WTC11 (cell line): ENCODE results near the gene HBM. TPM values are rescaled to one million over a fixed set of nuclear protein-coding genes. Genes with fewer than 3 reads are reported as not detected.

Experiments
- ATAC-seq: fragments of 200-7000 bp; cut with Tn5 transposase; 2 replicates; pipeline ENCODE4 v1.10.0; 2021; ENCODE audit warnings: mild to moderate bottlenecking, moderate library complexity
- CTCF ChIA-PET: fragments of 300-600 bp; sonication (Branson Sonifier 250); formaldehyde crosslinking; loops from one replicate; lab custom pipeline; 2021; ENCODE audit warnings: antibody characterized with exemption; lab: Charles Lee
- POLR2A ChIA-PET: fragments of 350-600 bp; sonication (Branson Sonifier 250); formaldehyde crosslinking; loops from one replicate; lab custom pipeline; 2021; ENCODE audit warnings: antibody characterized with exemption; lab: Charles Lee
- DNase-seq: peaks from one replicate; pipeline ENCODE4 v3.0.0; 2021; ENCODE audit warnings: low spot score
- H3K27ac Mint-ChIP-seq: 2 replicates; pipeline ENCODE4 v1.8.0; 2021; ENCODE audit warnings: mixed read lengths
- H3K27me3 Mint-ChIP-seq: 2 replicates; pipeline ENCODE4 v1.8.0; 2021; ENCODE audit warnings: low read depth, mild to moderate bottlenecking, moderate library complexity, mixed read lengths
- H3K36me3 Mint-ChIP-seq: 2 replicates; pipeline ENCODE4 v1.8.0; 2021; ENCODE audit warnings: mixed read lengths
- H3K4me1 Mint-ChIP-seq: 2 replicates; pipeline ENCODE4 v1.8.0; 2022; ENCODE audit warnings: mixed read lengths
- H3K4me3 Mint-ChIP-seq: 2 replicates; pipeline ENCODE4 v1.8.0; 2021; ENCODE audit warnings: mild to moderate bottlenecking, moderate library complexity, mixed read lengths
- H3K9me3 Mint-ChIP-seq: 2 replicates; pipeline ENCODE4 v1.8.0; 2021; ENCODE audit warnings: mixed read lengths
- ATF1 ChIP-seq: sonication (generic); formaldehyde crosslinking; IDR thresholded peaks from 2 replicates; pipeline ENCODE4 v1.8.1; 2023; ENCODE audit warnings: mild to moderate bottlenecking, moderate library complexity, missing genetic modification reagents
- ELF4 ChIP-seq: sonication (generic); formaldehyde crosslinking; IDR thresholded peaks from 2 replicates; pipeline ENCODE4 v1.8.1; 2022; ENCODE audit warnings: low read depth, mild to moderate bottlenecking, moderate library complexity, missing genetic modification reagents
- HMGA2 ChIP-seq: fragments of 250-450 bp; sonication (Bioruptor Pico); IDR thresholded peaks from 2 replicates; pipeline ENCODE4 v1.4.0; 2021; ENCODE audit warnings: mild to moderate bottlenecking, moderate library complexity
- JUN ChIP-seq: sonication (generic); formaldehyde crosslinking; IDR thresholded peaks from 2 replicates; pipeline ENCODE4 v1.8.0; 2023; ENCODE audit warnings: mild to moderate bottlenecking, missing genetic modification reagents
- MXD4 ChIP-seq: fragments of 250-450 bp; sonication (Bioruptor Pico); IDR thresholded peaks from 2 replicates; pipeline ENCODE4 v1.8.0; 2021; ENCODE audit warnings: mild to moderate bottlenecking, moderate library complexity, borderline replicate concordance
- NFATC4 ChIP-seq: fragments of 250-450 bp; sonication (Bioruptor Pico); IDR thresholded peaks from 2 replicates; pipeline ENCODE4 v1.9.0; 2021; ENCODE audit warnings: mild to moderate bottlenecking
- NR2C2 ChIP-seq: sonication (generic); formaldehyde crosslinking; IDR thresholded peaks from 2 replicates; pipeline ENCODE4 v1.8.0; 2022; ENCODE audit warnings: mild to moderate bottlenecking, missing genetic modification reagents
- PRRX2 ChIP-seq: fragments of 250-450 bp; sonication (Bioruptor Pico); IDR thresholded peaks from 2 replicates; pipeline ENCODE4 v1.8.0; 2021; ENCODE audit warnings: mild to moderate bottlenecking
- SP1 ChIP-seq: sonication (generic); formaldehyde crosslinking; conservative IDR thresholded peaks from 2 replicates; pipeline ENCODE4 v1.8.1; 2022; ENCODE audit warnings: missing genetic modification reagents
- STAT6 ChIP-seq: sonication (generic); formaldehyde crosslinking; conservative IDR thresholded peaks from 2 replicates; pipeline ENCODE4 v1.8.1; 2023; ENCODE audit warnings: mild to moderate bottlenecking, low read depth, missing genetic modification reagents, moderate library complexity
- ZBTB21 ChIP-seq: sonication (generic); formaldehyde crosslinking; IDR thresholded peaks from 2 replicates; pipeline ENCODE4 v1.8.1; 2023; ENCODE audit warnings: mild to moderate bottlenecking, missing genetic modification reagents, borderline replicate concordance
- ZNF138 ChIP-seq: sonication (generic); formaldehyde crosslinking; conservative IDR thresholded peaks from 2 replicates; pipeline ENCODE4 v1.8.1; 2022; ENCODE audit warnings: mild to moderate bottlenecking, moderate library complexity, missing genetic modification reagents
- ZNF263 ChIP-seq: sonication (generic); formaldehyde crosslinking; IDR thresholded peaks from 2 replicates; pipeline ENCODE4 v1.8.1; 2022; ENCODE audit warnings: low read depth, mild to moderate bottlenecking, moderate library complexity, missing genetic modification reagents
- ZNF425 ChIP-seq: fragments of 250-450 bp; sonication (Bioruptor Pico); conservative IDR thresholded peaks from 2 replicates; pipeline ENCODE4 v1.9.0; 2021; ENCODE audit warnings: mild to moderate bottlenecking
- total RNA-seq: library from RNA; stranded (reverse); gene quantifications from 3 replicates; pipeline ENCODE4 v1.2.3, GENCODE V29; 2021
- TF ChIP-seq, protein P1 (sequence below): sonication (generic); formaldehyde crosslinking; IDR thresholded peaks from 2 replicates; pipeline ENCODE4 v1.8.1; 2023; ENCODE audit warnings: mild to moderate bottlenecking, missing genetic modification reagents
- TF ChIP-seq, protein P2 (sequence below): sonication (generic); formaldehyde crosslinking; IDR thresholded peaks from 2 replicates; pipeline ENCODE4 v1.8.1; 2022; ENCODE audit warnings: low read depth, missing genetic modification reagents, borderline replicate concordance

Gene HBM
- total RNA-seq, 1 experiment from 2014 or later: not detected

DNA sequence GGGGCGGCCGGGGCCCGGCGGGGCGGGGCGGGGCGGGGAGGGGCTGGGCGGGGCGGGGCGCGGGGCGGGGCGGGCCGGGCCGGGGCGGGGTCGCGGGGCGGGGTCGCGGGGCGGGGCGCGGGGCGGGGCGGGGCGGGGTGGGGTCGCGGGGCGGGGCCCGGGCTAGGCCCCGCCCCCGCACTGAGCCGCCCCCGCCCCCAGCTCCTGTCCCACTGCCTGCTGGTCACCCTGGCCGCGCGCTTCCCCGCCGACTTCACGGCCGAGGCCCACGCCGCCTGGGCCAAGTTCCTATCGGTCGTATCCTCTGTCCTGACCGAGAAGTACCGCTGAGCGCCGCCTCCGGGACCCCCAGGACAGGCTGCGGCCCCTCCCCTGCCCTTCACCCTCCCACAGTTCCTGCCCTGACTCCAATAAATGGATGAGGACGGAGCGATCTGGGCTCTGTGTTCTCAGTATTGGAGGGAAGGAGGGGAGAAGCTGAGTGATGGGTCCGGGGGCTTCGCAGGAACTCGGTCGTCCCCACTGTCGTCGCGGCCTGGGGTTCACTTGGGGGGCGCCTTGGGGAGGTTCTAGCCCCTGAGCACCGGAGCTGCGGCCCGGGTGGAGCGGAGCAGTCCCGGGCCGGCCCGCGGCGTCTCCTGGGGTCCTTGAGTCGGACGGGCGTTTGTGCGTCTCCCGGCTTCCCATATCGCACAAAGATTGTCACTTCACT, 795 bp upstream of the HBM start:
- CTCF ChIA-PET: interaction anchor here (0.5 to 2.0 kb wide), 7 partner anchors 16 to 198 kb away, joined by 3 to 5 read pairs (median 4); partner anchors contain the start of genes AXIN1 and HBQ1
- peak; percentile 40 for ATAC-seq
- TF ChIP-seq PRRX2 (CRISPR knock-in tag) (no peak), NR2C2 (CRISPR knock-in tag) (no peak)

DNA sequence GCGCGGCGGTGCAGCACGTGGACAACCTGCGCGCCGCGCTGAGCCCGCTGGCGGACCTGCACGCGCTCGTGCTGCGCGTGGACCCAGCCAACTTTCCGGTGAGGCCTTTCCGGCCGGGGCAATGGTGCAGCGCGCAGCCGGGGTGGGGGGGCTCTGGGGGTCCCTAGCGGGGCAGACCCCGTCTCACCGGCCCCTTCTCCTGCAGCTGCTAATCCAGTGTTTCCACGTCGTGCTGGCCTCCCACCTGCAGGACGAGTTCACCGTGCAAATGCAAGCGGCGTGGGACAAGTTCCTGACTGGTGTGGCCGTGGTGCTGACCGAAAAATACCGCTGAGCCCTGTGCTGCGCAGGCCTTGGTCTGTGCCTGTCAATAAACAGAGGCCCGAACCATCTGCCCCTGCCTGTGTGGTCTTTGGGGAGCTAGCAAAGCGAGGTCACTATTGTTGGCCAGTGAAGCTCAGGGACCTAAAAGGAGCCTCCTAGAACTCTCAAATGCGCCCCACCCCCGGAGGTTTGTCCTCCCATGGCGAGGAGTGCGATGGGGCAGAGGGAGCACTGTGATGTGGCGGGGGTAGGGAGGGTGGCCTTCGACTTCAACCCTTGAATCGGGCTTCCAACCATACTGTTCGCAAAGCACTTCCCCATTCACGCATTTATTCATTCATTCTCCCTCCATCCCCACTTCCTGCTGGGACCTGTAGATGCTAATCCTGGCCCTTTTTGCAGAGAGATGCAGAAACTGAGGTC, 770 bp downstream of the HBM start:
- POLR2A ChIA-PET: no interaction called here

More for the DNA sequence above, 795 bp upstream of the HBM start:
- POLR2A ChIA-PET: no interaction called here
- no peak overlapping the region for H3K27ac Mint-ChIP-seq
- H3K4me3 Mint-ChIP-seq: peak overlapping the region; percentile 59
- H3K27me3 Mint-ChIP-seq: peaks cover 77% of the 10 kb centered on the region
- H3K36me3 Mint-ChIP-seq: no peaks in the 10 kb centered on the region
- no peaks in the 10 kb centered on the region for H3K9me3 Mint-ChIP-seq
- DNase-seq: no peak
- peaks cover 16% of the 10 kb centered on the region for H3K4me1 Mint-ChIP-seq

GRCh38 chr16:167122-167690, 1.4 kb downstream of the HBM start:
- Mint-ChIP-seq H3K4me1 (peaks cover 26% of the 10 kb centered on the region), H3K27me3 (peaks cover 87% of the 10 kb centered on the region), H3K9me3 (no peaks in the 10 kb centered on the region), H3K4me3 (peak overlapping the region; percentile 54), H3K27ac (no peak overlapping the region), H3K36me3 (no peaks in the 10 kb centered on the region)
- CTCF ChIA-PET: interaction anchor here (1.2 to 2.2 kb wide), 5 partner anchors 13 to 196 kb away, joined by 5 to 11 read pairs (median 5); partner anchors contain the start of gene HBQ1
- ATAC-seq: no peak
- DNase-seq: no peak
- POLR2A ChIA-PET: no interaction called here
- TF ChIP-seq, protein P1, sequence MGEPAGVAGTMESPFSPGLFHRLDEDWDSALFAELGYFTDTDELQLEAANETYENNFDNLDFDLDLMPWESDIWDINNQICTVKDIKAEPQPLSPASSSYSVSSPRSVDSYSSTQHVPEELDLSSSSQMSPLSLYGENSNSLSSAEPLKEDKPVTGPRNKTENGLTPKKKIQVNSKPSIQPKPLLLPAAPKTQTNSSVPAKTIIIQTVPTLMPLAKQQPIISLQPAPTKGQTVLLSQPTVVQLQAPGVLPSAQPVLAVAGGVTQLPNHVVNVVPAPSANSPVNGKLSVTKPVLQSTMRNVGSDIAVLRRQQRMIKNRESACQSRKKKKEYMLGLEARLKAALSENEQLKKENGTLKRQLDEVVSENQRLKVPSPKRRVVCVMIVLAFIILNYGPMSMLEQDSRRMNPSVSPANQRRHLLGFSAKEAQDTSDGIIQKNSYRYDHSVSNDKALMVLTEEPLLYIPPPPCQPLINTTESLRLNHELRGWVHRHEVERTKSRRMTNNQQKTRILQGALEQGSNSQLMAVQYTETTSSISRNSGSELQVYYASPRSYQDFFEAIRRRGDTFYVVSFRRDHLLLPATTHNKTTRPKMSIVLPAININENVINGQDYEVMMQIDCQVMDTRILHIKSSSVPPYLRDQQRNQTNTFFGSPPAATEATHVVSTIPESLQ (CRISPR knock-in tag): no peak
- TF ChIP-seq ELF4: no peak
- TF ChIP-seq ATF1 (CRISPR knock-in tag): no peak
- no peak for TF ChIP-seq JUN
- no peak for TF ChIP-seq HMGA2 (CRISPR knock-in tag)
- TF ChIP-seq NFATC4 (CRISPR knock-in tag): no peak
- TF ChIP-seq, protein P2, sequence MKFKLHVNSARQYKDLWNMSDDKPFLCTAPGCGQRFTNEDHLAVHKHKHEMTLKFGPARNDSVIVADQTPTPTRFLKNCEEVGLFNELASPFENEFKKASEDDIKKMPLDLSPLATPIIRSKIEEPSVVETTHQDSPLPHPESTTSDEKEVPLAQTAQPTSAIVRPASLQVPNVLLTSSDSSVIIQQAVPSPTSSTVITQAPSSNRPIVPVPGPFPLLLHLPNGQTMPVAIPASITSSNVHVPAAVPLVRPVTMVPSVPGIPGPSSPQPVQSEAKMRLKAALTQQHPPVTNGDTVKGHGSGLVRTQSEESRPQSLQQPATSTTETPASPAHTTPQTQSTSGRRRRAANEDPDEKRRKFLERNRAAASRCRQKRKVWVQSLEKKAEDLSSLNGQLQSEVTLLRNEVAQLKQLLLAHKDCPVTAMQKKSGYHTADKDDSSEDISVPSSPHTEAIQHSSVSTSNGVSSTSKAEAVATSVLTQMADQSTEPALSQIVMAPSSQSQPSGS (CRISPR knock-in tag): no peak
- TF ChIP-seq STAT6: no peak
- no peak for TF ChIP-seq ZBTB21 (CRISPR knock-in tag)
- TF ChIP-seq ZNF138 (CRISPR knock-in tag): no peak
- TF ChIP-seq ZNF425: no peak

More for the DNA sequence above, 770 bp downstream of the HBM start:
- no peak overlapping the region for H3K27ac Mint-ChIP-seq
- peaks cover 23% of the 10 kb centered on the region for H3K4me1 Mint-ChIP-seq
- peak overlapping the region; percentile 54 for H3K4me3 Mint-ChIP-seq
- H3K9me3 Mint-ChIP-seq: no peaks in the 10 kb centered on the region
- ATAC-seq (no peak), DNase-seq (no peak)
- H3K36me3 Mint-ChIP-seq: no peaks in the 10 kb centered on the region
- TF ChIP-seq MXD4 (no peak), ZNF263 (CRISPR knock-in tag) (peak; percentile 80; the same call in 1 of the 2 replicates), SP1 (CRISPR knock-in tag) (0 out of 2 replicates have a peak, but pooled peaks have one; percentile 14), ZNF425 (no peak)
- CTCF ChIA-PET: interaction anchor here (0.7 to 2.0 kb wide), 8 partner anchors 14 to 196 kb away, joined by 3 to 5 read pairs (median 4); partner anchors contain the start of gene HBQ1
- peaks cover 87% of the 10 kb centered on the region for H3K27me3 Mint-ChIP-seq
